K562 (cell line): ENCODE measurements around the gene PDZK1IP1. TPM values are rescaled to one million over a fixed set of nuclear protein-coding genes. Genes with fewer than 3 reads are reported as not detected.

ENCODE experiments used
- CHD1 ChIP-seq: fragments of 200-600 bp; sonication (generic); IDR thresholded peaks from one replicate; pipeline ENCODE4 v1.6.1; 2012; ENCODE audit warnings: mild to moderate bottlenecking, moderate library complexity, low read length, inconsistent platforms
- CREBBP ChIP-seq: IDR thresholded peaks from one replicate; pipeline ENCODE4 v1.6.1; 2012; ENCODE audit warnings: low read depth, mild to moderate bottlenecking, control low read depth, inconsistent platforms, low read length
- CSDE1 ChIP-seq, 2 experiments: fragments of 450-650 bp; IDR thresholded peaks; 2 replicates each; pipeline ENCODE4 v1.6.1; 2016; ENCODE audit warnings: mild to moderate bottlenecking in 1 of 2
- CTBP1 ChIP-seq: fragments of 450-650 bp; IDR thresholded peaks from 2 replicates; pipeline ENCODE4 v1.6.1; 2016; ENCODE audit warnings: borderline replicate concordance
- E2F3 ChIP-seq: fragments of 250-450 bp; sonication (Bioruptor Pico); IDR thresholded peaks from 2 replicates; pipeline ENCODE4 v1.4.0; 2020; ENCODE audit warnings: mild to moderate bottlenecking
- FIP1L1 ChIP-seq: fragments of 200-400 bp; formaldehyde crosslinking; IDR thresholded peaks from 2 replicates; pipeline ENCODE4 v1.6.1; 2018; ENCODE audit warnings: mild to moderate bottlenecking, low read depth, low read length; ENCODE audit not compliant: poor library complexity, severe bottlenecking
- FOS ChIP-seq: IDR thresholded peaks from 3 replicates; pipeline ENCODE4 v1.6.1; 2011; ENCODE audit not compliant: insufficient read length; ENCODE audit errors: extremely low read depth
- HCFC1 ChIP-seq: IDR thresholded peaks from 2 replicates; pipeline ENCODE4 v1.6.1; 2012; ENCODE audit warnings: low read depth, low read length, improper control_type of control experiment
- HDAC1 ChIP-seq, 2 experiments: fragments of 450-650 bp; IDR thresholded peaks; 2 replicates each; pipeline ENCODE4 v1.6.1; 2016 to 2017; ENCODE audit warnings: inconsistent platforms in 1 of 2, mild to moderate bottlenecking in 1 of 2, moderate library complexity in 1 of 2
- JUND ChIP-seq, 2 experiments: IDR thresholded peaks; 2 replicates in 1 of 2; 3 replicates in 1 of 2; pipeline ENCODE4 v1.6.1; 2011; ENCODE audit warnings: borderline replicate concordance in 2 of 2, low read depth in 2 of 2, low read length in 2 of 2, improper control_type of control experiment in 1 of 2, missing biosample characterization in 1 of 2, missing genetic modification characterization in 1 of 2, missing genetic modification reagents in 1 of 2
- KDM2B ChIP-seq: fragments of 250-450 bp; sonication (Bioruptor Pico); IDR thresholded peaks from 2 replicates; pipeline ENCODE4 v1.8.0; 2021; ENCODE audit warnings: mild to moderate bottlenecking, moderate library complexity
- KDM4B ChIP-seq, 2 experiments: fragments of 450-650 bp in 1 of 2; sonication (generic) in 1 of 2; IDR thresholded peaks; 2 replicates each; pipeline ENCODE4 v1.6.1; 2016 to 2017; ENCODE audit warnings: borderline replicate concordance in 2 of 2, antibody characterized with exemption in 1 of 2, low read depth in 1 of 2, mild to moderate bottlenecking in 1 of 2
- LCOR ChIP-seq: sonication (generic); formaldehyde crosslinking; IDR thresholded peaks from 2 replicates; pipeline ENCODE4 v1.8.0; 2022; ENCODE audit warnings: mild to moderate bottlenecking, missing genetic modification reagents
- MCM7 ChIP-seq, 2 experiments: fragments of 450-650 bp; IDR thresholded peaks; 2 replicates each; pipeline ENCODE4 v1.6.1; 2016 to 2018
- NFATC3 ChIP-seq: fragments of 450-650 bp; IDR thresholded peaks from 2 replicates; pipeline ENCODE4 v1.6.1; 2017; ENCODE audit warnings: mild to moderate bottlenecking
- RBM34 ChIP-seq: fragments of 200-400 bp; formaldehyde crosslinking; IDR thresholded peaks from 2 replicates; pipeline ENCODE4 v1.6.1; 2018; ENCODE audit warnings: low read length, borderline replicate concordance; ENCODE audit not compliant: insufficient read depth
- SLC30A9 ChIP-seq: fragments of 250-450 bp; sonication (Bioruptor Pico); IDR thresholded peaks from 2 replicates; pipeline ENCODE4 v1.8.0; 2022; ENCODE audit warnings: mild to moderate bottlenecking, moderate library complexity
- SOX6 ChIP-seq: fragments of 450-650 bp; IDR thresholded peaks from 2 replicates; pipeline ENCODE4 v1.6.1; 2014; ENCODE audit warnings: mild to moderate bottlenecking
- TGIF2 ChIP-seq: sonication (generic); formaldehyde crosslinking; IDR thresholded peaks from 2 replicates; pipeline ENCODE4 v1.8.1; 2022; ENCODE audit warnings: mild to moderate bottlenecking, missing genetic modification reagents, moderate library complexity
- ZNF253 ChIP-seq: fragments of 250-450 bp; sonication (Bioruptor Pico); conservative IDR thresholded peaks from 2 replicates; pipeline ENCODE4 v1.6.1; 2021; ENCODE audit warnings: mild to moderate bottlenecking
- ZNF282 ChIP-seq: sonication (generic); formaldehyde crosslinking; IDR thresholded peaks from 2 replicates; pipeline ENCODE4 v1.8.1; 2023; ENCODE audit warnings: missing genetic modification reagents
- ZNF347 ChIP-seq: fragments of 450-650 bp; formaldehyde crosslinking; IDR thresholded peaks from 2 replicates; pipeline ENCODE4 v1.4.0; 2020; ENCODE audit warnings: low read depth, mild to moderate bottlenecking, moderate library complexity
- ZNF583 ChIP-seq: fragments of 250-450 bp; sonication (Bioruptor Pico); IDR thresholded peaks from 2 replicates; pipeline ENCODE4 v1.4.0; 2020
- polyA plus RNA-seq, 8 experiments: library from polyadenylated mRNA; depleted of rRNA in 4 of 8; stranded (reverse) in 5 of 8; unstranded in 3 of 8; fragments of >200 nt; fragmentation: Nextera tagmentation in 2 of 8; fragmentation: Illumina TruSeq in 1 of 8; extraction: Ambion mirVana in 2 of 8; extraction: Trizol in 1 of 8; gene quantifications; 2 replicates each; pipeline versions ENCODE4 v1.2.1 to v1.2.3, GENCODE V29; 2011 to 2014; ENCODE audit warnings: inconsistent platforms in 1 of 8, missing spikeins in 1 of 8
- total RNA-seq, 7 experiments: library from RNA; depleted of rRNA in 6 of 7; stranded (reverse); fragments of >200 nt in 6 of 7; fragmentation: Illumina TruSeq in 2 of 7; extraction: Trizol in 2 of 7; gene quantifications; 2 replicates each; pipeline versions ENCODE4 v1.2.1 to v1.2.3, GENCODE V29; 2011 to 2021; ENCODE audit warnings: low replicate concordance in 1 of 7
- TF ChIP-seq, protein P1 (sequence below): IDR thresholded peaks from 3 replicates; pipeline ENCODE4 v1.6.1; 2011; ENCODE audit warnings: borderline replicate concordance, mild to moderate bottlenecking, moderate library complexity; ENCODE audit not compliant: insufficient read length; ENCODE audit errors: extremely low read depth
- TF ChIP-seq, protein P2 (sequence below): sonication (generic); formaldehyde crosslinking; IDR thresholded peaks from 2 replicates; pipeline ENCODE4 v1.8.0; 2022; ENCODE audit warnings: missing genetic modification reagents, mild to moderate bottlenecking, borderline replicate concordance

PDZK1IP1 gene
- total and polyA plus RNA-seq, 9 of the 15 experiments (the other 6 are each of a cell fraction or from before 2014, with no cell fraction given), result 0.17 to 0.68 (median 0.53) TPM; not detected in 2

DNA sequence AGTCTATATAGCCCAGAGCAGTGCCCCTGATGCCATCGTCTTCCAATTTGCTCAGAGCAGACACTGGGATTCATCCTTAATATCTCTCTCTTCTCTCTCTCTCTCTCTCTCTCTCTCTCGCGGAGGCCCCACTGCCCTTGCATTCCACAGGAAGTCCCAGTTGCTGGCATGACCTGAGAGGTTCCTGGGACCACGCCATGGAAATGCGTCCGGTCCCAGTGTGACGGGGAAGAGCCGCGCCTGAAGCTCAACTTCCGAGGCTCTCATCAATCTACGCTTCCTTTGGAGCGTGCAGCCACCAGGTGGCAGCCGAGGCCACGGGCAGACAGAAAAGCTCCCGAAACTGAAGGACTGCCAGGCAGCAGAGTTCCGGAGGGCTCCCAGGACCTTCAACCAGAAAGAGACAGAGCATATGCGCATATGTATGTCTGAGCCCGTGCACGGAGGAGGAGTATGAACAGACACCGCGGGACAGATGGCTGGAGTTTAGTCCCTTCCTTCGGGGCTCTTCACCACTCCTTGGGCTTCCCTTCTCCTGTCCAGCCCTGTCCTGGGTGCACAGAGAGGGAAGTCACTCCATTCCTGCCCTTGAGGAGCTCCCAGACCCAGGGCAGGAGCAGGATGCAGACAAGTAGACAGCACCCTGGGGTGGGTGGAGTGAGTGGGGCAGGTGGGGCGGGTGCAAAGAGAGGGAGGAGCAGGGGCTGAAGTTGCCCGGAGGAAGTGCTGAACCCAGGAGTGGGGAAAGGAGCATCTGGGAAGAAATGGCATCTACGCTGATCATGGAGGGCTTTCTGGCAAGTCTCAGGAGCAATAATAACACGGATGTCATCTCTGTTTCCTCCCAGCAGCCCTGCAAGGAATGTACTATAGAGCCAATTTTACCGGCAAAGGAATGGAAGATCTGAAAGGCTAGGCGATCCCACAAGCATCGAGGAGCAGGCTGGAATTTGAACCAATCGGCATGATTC is 10.5 kb downstream of the PDZK1IP1 start (continued):
- TF ChIP-seq, protein P1, sequence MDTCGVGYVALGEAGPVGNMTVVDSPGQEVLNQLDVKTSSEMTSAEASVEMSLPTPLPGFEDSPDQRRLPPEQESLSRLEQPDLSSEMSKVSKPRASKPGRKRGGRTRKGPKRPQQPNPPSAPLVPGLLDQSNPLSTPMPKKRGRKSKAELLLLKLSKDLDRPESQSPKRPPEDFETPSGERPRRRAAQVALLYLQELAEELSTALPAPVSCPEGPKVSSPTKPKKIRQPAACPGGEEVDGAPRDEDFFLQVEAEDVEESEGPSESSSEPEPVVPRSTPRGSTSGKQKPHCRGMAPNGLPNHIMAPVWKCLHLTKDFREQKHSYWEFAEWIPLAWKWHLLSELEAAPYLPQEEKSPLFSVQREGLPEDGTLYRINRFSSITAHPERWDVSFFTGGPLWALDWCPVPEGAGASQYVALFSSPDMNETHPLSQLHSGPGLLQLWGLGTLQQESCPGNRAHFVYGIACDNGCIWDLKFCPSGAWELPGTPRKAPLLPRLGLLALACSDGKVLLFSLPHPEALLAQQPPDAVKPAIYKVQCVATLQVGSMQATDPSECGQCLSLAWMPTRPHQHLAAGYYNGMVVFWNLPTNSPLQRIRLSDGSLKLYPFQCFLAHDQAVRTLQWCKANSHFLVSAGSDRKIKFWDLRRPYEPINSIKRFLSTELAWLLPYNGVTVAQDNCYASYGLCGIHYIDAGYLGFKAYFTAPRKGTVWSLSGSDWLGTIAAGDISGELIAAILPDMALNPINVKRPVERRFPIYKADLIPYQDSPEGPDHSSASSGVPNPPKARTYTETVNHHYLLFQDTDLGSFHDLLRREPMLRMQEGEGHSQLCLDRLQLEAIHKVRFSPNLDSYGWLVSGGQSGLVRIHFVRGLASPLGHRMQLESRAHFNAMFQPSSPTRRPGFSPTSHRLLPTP, result no peak
- TF ChIP-seq NFATC3 (no peak), CREBBP (no peak), FIP1L1 (no peak), RBM34 (no peak), E2F3 (CRISPR knock-in tag) (no peak), CTBP1 (peak; percentile 90; the same call in 1 of the 2 replicates), TGIF2 (CRISPR knock-in tag) (no peak), KDM4B (IDR thresholded peaks at IDR 0.05; ENCODE audit: borderline replicate concordance in 2 of 2, low read depth in 1 of 2) (no peak), ZNF583 (CRISPR knock-in tag) (no peak), CSDE1 (IDR thresholded peaks at IDR 0.05) (no peak; a peak in 1 of 4 replicates), ZNF253 (CRISPR knock-in tag) (no peak), SOX6 (peak; percentile 65), ZNF347 (CRISPR knock-in tag) (no peak), SLC30A9 (CRISPR knock-in tag) (no peak), CHD1 (no peak), MCM7 (IDR thresholded peaks at IDR 0.05) (no peak), ZNF282 (CRISPR knock-in tag) (no peak), HDAC1 (IDR thresholded peaks at IDR 0.05) (peak in 1 of 2 experiments; percentile 39; a peak in 1 of 4 replicates), JUND (IDR thresholded peaks at IDR 0.05; ENCODE audit: borderline replicate concordance, low read depth, low read length) (peak; percentile 64), JUND (tag; IDR thresholded peaks at IDR 0.05; ENCODE audit: borderline replicate concordance, low read depth, low read length) (peak; percentile 55; the same call in 2 of the 3 replicates), KDM2B (CRISPR knock-in tag) (0 out of 2 replicates have a peak, but pooled peaks have one; percentile 61), LCOR (CRISPR knock-in tag) (peak; percentile 92), HCFC1 (peak; percentile 84), FOS (no peak)
- TF ChIP-seq, protein P2, sequence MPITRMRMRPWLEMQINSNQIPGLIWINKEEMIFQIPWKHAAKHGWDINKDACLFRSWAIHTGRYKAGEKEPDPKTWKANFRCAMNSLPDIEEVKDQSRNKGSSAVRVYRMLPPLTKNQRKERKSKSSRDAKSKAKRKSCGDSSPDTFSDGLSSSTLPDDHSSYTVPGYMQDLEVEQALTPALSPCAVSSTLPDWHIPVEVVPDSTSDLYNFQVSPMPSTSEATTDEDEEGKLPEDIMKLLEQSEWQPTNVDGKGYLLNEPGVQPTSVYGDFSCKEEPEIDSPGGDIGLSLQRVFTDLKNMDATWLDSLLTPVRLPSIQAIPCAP (CRISPR knock-in tag), result no peak
